ENCODE results near the gene FOXK1.
"Not testable (repeated sequence)": the region's sequence is repeated elsewhere in the genome, so short reads cannot be mapped to it uniquely, and the experiment has no call there.

The FOXK1 gene

GRCh38 chr7:4681886-4682620, at the start of gene FOXK1:
FOXK1 (plus strand) TSS chr7:4682295; CDS start chr7:4682309, 14 bp downstream.
- DNase-seq (ENCODE audit: low read depth) = peak; percentile 71

GRCh38 chr7:4633012-4633411, 49.1 kb upstream of the FOXK1 start:
- DNase-seq (ENCODE audit: low read depth) = no peak

GRCh38 chr7:4634166-4634565, 47.9 kb upstream of the FOXK1 start:
- DNase-seq (ENCODE audit: low read depth) = no peak

- no peak for DNase-seq (ENCODE audit: low read depth)
Measured at GRCh38 chr7:4638781-4639575, 43.1 kb upstream of the FOXK1 start.

- DNase-seq (ENCODE audit: low read depth) = no peak
Measured at GRCh38 chr7:4641091-4641666, 40.9 kb upstream of the FOXK1 start.

- DNase-seq (ENCODE audit: low read depth) = peak; percentile 91
Measured at GRCh38 chr7:4641667-4642467, 40.2 kb upstream of the FOXK1 start.

GRCh38 chr7:4642468-4643203, 39.5 kb upstream of the FOXK1 start:
- DNase-seq (ENCODE audit: low read depth) = no peak

GRCh38 chr7:4643204-4643471, 39.0 kb upstream of the FOXK1 start:
- not testable (repeated sequence) for DNase-seq (ENCODE audit: low read depth)

GRCh38 chr7:4645246-4645645, 36.8 kb upstream of the FOXK1 start:
- no peak for DNase-seq (ENCODE audit: low read depth)

- no peak for DNase-seq (ENCODE audit: low read depth)
Measured at GRCh38 chr7:4648111-4648510, 34.0 kb upstream of the FOXK1 start.

GRCh38 chr7:4650433-4651047, 31.6 kb upstream of the FOXK1 start:
- no peak for DNase-seq (ENCODE audit: low read depth)

GRCh38 chr7:4653771-4654170, 28.3 kb upstream of the FOXK1 start:
- no peak for DNase-seq (ENCODE audit: low read depth)

- DNase-seq (ENCODE audit: low read depth) = no peak
Measured at GRCh38 chr7:4655311-4655710, 26.8 kb upstream of the FOXK1 start.

GRCh38 chr7:4655896-4656295, 26.2 kb upstream of the FOXK1 start:
- DNase-seq (ENCODE audit: low read depth) = no peak

GRCh38 chr7:4657640-4658417, 24.3 kb upstream of the FOXK1 start:
- DNase-seq (ENCODE audit: low read depth) = no peak

- DNase-seq (ENCODE audit: low read depth) = no peak
Measured at GRCh38 chr7:4659551-4660286, 22.4 kb upstream of the FOXK1 start.

- DNase-seq (ENCODE audit: low read depth) = no peak
Measured at GRCh38 chr7:4661871-4662270, 20.2 kb upstream of the FOXK1 start.

GRCh38 chr7:4663239-4664018, 18.7 kb upstream of the FOXK1 start:
- no peak for DNase-seq (ENCODE audit: low read depth)

GRCh38 chr7:4665661-4666060, 16.4 kb upstream of the FOXK1 start:
- DNase-seq (ENCODE audit: low read depth) = no peak
